ENCODE results near the gene TSPAN4.

The TSPAN4 gene

DNA sequence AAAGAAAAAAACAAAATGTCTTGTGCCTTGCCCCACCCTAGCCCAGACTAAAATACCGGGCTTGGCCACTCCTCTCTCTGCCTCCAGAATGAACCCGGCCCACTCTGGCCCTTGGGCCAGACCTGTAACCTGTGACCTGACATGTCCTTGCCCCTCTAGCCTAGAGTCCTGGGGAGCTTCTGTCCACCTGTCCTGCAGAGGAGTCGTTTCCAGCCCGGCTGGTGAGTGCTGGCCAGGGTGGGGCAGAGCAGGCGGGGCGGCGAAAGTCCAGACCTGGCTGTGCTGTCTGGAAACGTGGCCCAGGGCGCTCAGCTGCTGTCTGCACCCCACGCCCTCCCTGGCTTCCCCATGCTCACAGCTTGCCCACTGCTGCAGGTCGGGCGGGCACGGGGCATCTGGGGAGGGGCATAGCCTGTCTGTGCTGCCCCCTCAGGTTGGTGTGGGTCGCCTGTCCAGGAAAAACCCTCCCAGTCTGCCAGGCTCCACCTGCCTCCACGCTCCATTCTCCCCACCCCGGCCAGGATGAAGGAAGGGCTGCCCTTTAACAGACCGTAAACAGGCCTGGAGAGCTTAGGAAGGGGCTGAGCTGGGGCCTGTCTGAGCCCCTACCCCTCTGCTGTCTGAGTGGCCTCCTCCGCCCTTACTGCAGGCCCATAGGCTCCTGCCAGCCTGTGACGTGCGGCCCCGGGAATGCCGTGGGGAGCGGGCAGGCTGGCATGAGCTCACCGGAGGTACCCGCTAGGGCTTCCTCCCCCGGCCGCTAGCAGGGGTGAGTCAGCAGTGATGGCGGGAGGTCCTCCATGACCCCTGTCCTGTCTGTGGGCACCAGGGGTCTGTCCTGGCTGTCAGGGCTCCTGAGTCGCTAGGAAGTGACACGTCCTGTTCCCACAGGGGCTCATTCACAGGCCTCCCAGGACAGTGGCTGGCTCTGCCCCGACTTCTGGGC, 8.0 kb upstream of the TSPAN4 start:
- no peaks in the 10 kb centered on the region for H3K79me2 ChIP-seq (ENCODE audit: insufficient read depth, low read length)
- DNase-seq (no peak), ATAC-seq (ENCODE audit: insufficient read depth, low read depth) (no peak)
- H2AFZ ChIP-seq (ENCODE audit: low read depth, low read length) = no peak overlapping the region
- no peak overlapping the region for H3K4me3 ChIP-seq (ENCODE audit: low read depth in 1 of 2, low read length in 2 of 2)
- peak overlapping the region; percentile 22; the same call in 1 of the 2 replicates for H3K4me2 ChIP-seq (ENCODE audit: insufficient read depth, low read length)
- H3K36me3 ChIP-seq (ENCODE audit: insufficient read depth, low read length) = peaks cover 30% of the 10 kb centered on the region
- H3K27ac ChIP-seq (ENCODE audit: low read length) = no peak overlapping the region
- no peak overlapping the region for H3K9ac ChIP-seq (ENCODE audit: low read depth, low read length)
- TF ChIP-seq EZH2 (IDR thresholded peaks at IDR 0.05; ENCODE audit: borderline replicate concordance, low read depth, low read length, severe bottlenecking) = no peak
- TF ChIP-seq, protein P1, sequence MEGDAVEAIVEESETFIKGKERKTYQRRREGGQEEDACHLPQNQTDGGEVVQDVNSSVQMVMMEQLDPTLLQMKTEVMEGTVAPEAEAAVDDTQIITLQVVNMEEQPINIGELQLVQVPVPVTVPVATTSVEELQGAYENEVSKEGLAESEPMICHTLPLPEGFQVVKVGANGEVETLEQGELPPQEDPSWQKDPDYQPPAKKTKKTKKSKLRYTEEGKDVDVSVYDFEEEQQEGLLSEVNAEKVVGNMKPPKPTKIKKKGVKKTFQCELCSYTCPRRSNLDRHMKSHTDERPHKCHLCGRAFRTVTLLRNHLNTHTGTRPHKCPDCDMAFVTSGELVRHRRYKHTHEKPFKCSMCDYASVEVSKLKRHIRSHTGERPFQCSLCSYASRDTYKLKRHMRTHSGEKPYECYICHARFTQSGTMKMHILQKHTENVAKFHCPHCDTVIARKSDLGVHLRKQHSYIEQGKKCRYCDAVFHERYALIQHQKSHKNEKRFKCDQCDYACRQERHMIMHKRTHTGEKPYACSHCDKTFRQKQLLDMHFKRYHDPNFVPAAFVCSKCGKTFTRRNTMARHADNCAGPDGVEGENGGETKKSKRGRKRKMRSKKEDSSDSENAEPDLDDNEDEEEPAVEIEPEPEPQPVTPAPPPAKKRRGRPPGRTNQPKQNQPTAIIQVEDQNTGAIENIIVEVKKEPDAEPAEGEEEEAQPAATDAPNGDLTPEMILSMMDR (IDR thresholded peaks at IDR 0.05; ENCODE audit: borderline replicate concordance, extremely low read depth, low read length, poor library complexity, severe bottlenecking) = no peak
- H3K4me1 ChIP-seq (ENCODE audit: insufficient read depth, low read length) = peaks cover 15% of the 10 kb centered on the region
- H3K9me3 ChIP-seq (ENCODE audit: insufficient read depth, low read length, severe bottlenecking) = no peaks in the 10 kb centered on the region
- H4K20me1 ChIP-seq (ENCODE audit: insufficient read depth, low read length) = peaks cover 5% of the 10 kb centered on the region
- H3K27me3 ChIP-seq (ENCODE audit: insufficient read depth, low read length, poor library complexity) = peaks cover 15% of the 10 kb centered on the region

GRCh38 chr11:836274-836673, 6.4 kb upstream of the TSPAN4 start:
- Histone ChIP-seq H3K27ac (ENCODE audit: low read length) (no peak overlapping the region), H2AFZ (ENCODE audit: low read depth, low read length) (no peak overlapping the region), H3K4me1 (ENCODE audit: insufficient read depth, low read length) (peaks cover 30% of the 10 kb centered on the region), H4K20me1 (ENCODE audit: insufficient read depth, low read length) (peaks cover 19% of the 10 kb centered on the region; the same call in 1 of the 2 replicates), H3K9ac (ENCODE audit: low read depth, low read length) (no peak overlapping the region), H3K36me3 (ENCODE audit: insufficient read depth, low read length) (peaks cover 45% of the 10 kb centered on the region), H3K4me3 (ENCODE audit: low read depth in 1 of 2, low read length in 2 of 2) (no peak overlapping the region), H3K79me2 (ENCODE audit: insufficient read depth, low read length) (peaks cover 11% of the 10 kb centered on the region), H3K4me2 (ENCODE audit: insufficient read depth, low read length) (no peak overlapping the region), H3K27me3 (ENCODE audit: insufficient read depth, low read length, poor library complexity) (peaks cover 5% of the 10 kb centered on the region), H3K9me3 (ENCODE audit: insufficient read depth, low read length, severe bottlenecking) (no peaks in the 10 kb centered on the region)
- ATAC-seq (ENCODE audit: insufficient read depth, low read depth) = no peak
- TF ChIP-seq EZH2 (IDR thresholded peaks at IDR 0.05; ENCODE audit: borderline replicate concordance, low read depth, low read length, severe bottlenecking) = no peak
- TF ChIP-seq, protein P1 (IDR thresholded peaks at IDR 0.05; ENCODE audit: borderline replicate concordance, extremely low read depth, low read length, poor library complexity, severe bottlenecking) = no peak
- DNase-seq = no peak

GRCh38 chr11:836700-837099, 6.0 kb upstream of the TSPAN4 start:
- Histone ChIP-seq H3K4me1 (ENCODE audit: insufficient read depth, low read length) (peaks cover 33% of the 10 kb centered on the region), H2AFZ (ENCODE audit: low read depth, low read length) (no peak overlapping the region), H3K9ac (ENCODE audit: low read depth, low read length) (no peak overlapping the region), H3K4me3 (ENCODE audit: low read depth in 1 of 2, low read length in 2 of 2) (no peak overlapping the region), H4K20me1 (ENCODE audit: insufficient read depth, low read length) (peaks cover 22% of the 10 kb centered on the region; the same call in 1 of the 2 replicates), H3K27me3 (ENCODE audit: insufficient read depth, low read length, poor library complexity) (peaks cover under 1% of the 10 kb centered on the region), H3K4me2 (ENCODE audit: insufficient read depth, low read length) (no peak overlapping the region), H3K79me2 (ENCODE audit: insufficient read depth, low read length) (peaks cover 15% of the 10 kb centered on the region), H3K27ac (ENCODE audit: low read length) (no peak overlapping the region), H3K9me3 (ENCODE audit: insufficient read depth, low read length, severe bottlenecking) (no peaks in the 10 kb centered on the region), H3K36me3 (ENCODE audit: insufficient read depth, low read length) (peaks cover 45% of the 10 kb centered on the region)
- no peak for DNase-seq
- TF ChIP-seq, protein P1 (IDR thresholded peaks at IDR 0.05; ENCODE audit: borderline replicate concordance, extremely low read depth, low read length, poor library complexity, severe bottlenecking) = no peak
- no peak for TF ChIP-seq EZH2 (IDR thresholded peaks at IDR 0.05; ENCODE audit: borderline replicate concordance, low read depth, low read length, severe bottlenecking)
- ATAC-seq (ENCODE audit: insufficient read depth, low read depth) = no peak

Data from DND-41 (cell line).